ENCODE data around the gene AKTIP. TPM values are rescaled to one million over a fixed set of nuclear protein-coding genes. Genes with fewer than 3 reads are reported as not detected.

The AKTIP gene
- total RNA-seq, 4 donors from 2014 or later, result 34.3 to 46.8 (median 39.4) TPM

DNA sequence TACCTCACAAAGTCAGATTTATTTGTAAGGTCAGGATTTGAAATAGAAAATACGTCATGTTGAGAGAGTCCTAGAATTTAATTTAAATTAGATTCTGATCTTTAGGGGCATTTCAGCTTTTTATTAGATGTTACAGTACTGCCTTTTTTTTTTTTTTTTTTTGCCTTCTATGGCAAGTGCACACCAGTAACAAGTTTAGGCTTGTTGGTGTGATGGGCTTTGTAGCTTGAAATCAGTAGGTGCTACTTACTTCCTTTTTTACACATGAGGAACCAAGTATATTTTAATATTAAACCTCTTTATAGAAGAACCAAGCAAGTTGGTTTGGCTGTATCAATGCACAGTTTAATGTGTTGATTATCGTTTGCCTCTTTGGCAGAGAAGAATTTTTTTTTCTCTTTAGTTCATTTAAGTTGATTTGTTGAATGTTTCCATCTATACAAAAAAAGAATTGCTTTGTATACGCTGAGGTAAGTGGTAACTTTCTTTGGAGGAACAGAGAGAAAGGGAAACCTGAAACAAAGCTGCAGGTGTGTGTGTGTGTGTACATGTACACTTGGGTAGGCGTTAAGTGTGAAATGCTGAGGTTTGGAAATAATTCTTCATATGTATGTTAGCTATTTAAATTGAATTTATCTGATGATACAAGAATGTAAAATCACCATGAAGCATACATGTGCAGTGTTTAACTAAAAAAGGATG is 53.0 kb downstream of the AKTIP start:
- 72 to 83% methylated on average over 4 of the region's 4 CpGs for WGBS, 2 donors
- Histone ChIP-seq H3K9me3 (no peaks in the 10 kb centered on the region), H3K4me1 (peaks cover 0 to 3% (median 0%) of the 10 kb centered on the region in 3 donors), H3K27ac (no peak overlapping the region), H3K27me3 (no peaks in the 10 kb centered on the region), H3K36me3 (peaks cover 0 to 83% (median 5%) of the 10 kb centered on the region in 3 donors), H3K4me3 (no peak overlapping the region)
- TF ChIP-seq POLR2A (IDR thresholded peaks at IDR 0.05), result no peak
- TF ChIP-seq, protein P1, sequence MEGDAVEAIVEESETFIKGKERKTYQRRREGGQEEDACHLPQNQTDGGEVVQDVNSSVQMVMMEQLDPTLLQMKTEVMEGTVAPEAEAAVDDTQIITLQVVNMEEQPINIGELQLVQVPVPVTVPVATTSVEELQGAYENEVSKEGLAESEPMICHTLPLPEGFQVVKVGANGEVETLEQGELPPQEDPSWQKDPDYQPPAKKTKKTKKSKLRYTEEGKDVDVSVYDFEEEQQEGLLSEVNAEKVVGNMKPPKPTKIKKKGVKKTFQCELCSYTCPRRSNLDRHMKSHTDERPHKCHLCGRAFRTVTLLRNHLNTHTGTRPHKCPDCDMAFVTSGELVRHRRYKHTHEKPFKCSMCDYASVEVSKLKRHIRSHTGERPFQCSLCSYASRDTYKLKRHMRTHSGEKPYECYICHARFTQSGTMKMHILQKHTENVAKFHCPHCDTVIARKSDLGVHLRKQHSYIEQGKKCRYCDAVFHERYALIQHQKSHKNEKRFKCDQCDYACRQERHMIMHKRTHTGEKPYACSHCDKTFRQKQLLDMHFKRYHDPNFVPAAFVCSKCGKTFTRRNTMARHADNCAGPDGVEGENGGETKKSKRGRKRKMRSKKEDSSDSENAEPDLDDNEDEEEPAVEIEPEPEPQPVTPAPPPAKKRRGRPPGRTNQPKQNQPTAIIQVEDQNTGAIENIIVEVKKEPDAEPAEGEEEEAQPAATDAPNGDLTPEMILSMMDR (IDR thresholded peaks at IDR 0.05), result no peak
- intact Hi-C loops (cut with DNase I), result no loop called here
- no peak for DNase-seq

GRCh38 chr16:53446090-53446489 is 56.9 kb downstream of the AKTIP start:
- Histone ChIP-seq H3K9me3 (no peaks in the 10 kb centered on the region), H3K4me1 (peaks cover 0 to 3% (median 0%) of the 10 kb centered on the region in 3 donors), H3K27ac (no peak overlapping the region), H3K4me3 (no peak overlapping the region), H3K36me3 (peaks cover 0 to 84% (median 3%) of the 10 kb centered on the region in 3 donors), H3K27me3 (no peaks in the 10 kb centered on the region)
- 29 to 92% methylated on average over 2 to 3 of the region's 3 CpGs for WGBS, 2 donors
- TF ChIP-seq POLR2A (IDR thresholded peaks at IDR 0.05), result no peak
- TF ChIP-seq, protein P1 (IDR thresholded peaks at IDR 0.05), result no peak
- no peak for DNase-seq
- intact Hi-C loops (cut with DNase I), result no loop called here

- intact Hi-C loops (cut with DNase I), result no loop called here
- no peak for TF ChIP-seq POLR2A (IDR thresholded peaks at IDR 0.05)
- TF ChIP-seq, protein P1 (IDR thresholded peaks at IDR 0.05), result no peak
- DNase-seq, result no peak
- peaks cover 0 to 88% (median 3%) of the 10 kb centered on the region in 3 donors for H3K36me3 ChIP-seq
- H3K4me1 ChIP-seq, result peaks cover 0 to 3% (median 0%) of the 10 kb centered on the region in 3 donors
- no peaks in the 10 kb centered on the region for H3K27me3 ChIP-seq
- no peaks in the 10 kb centered on the region for H3K9me3 ChIP-seq
- H3K27ac ChIP-seq, result no peak overlapping the region
- no peak overlapping the region for H3K4me3 ChIP-seq
- WGBS, 2 donors, result 94% methylated on average over 5 of the region's 5 CpGs
These were observed 57.5 kb downstream of the AKTIP start for GRCh38 chr16:53445534-53445933.

Small RNA genes within 50 kb of the gene (small RNA-seq; reads per million reads assigned to genes)
- 0 reads per million in 4 donors for gene RNU6-1153P

Other genes starting within 250 kb of the AKTIP start
- 10 to 100 TPM; 31.8 to 88.1 (median 45.3) TPM for gene RBL2, start 68.7 kb downstream of the AKTIP start, total RNA-seq
- 1 to 10 TPM; 1.2 to 3.9 (median 3.7) TPM for gene RPGRIP1L, start 200.7 kb upstream of the AKTIP start, total RNA-seq
- gene FTO, start 200.9 kb upstream of the AKTIP start, total RNA-seq, result 10 to 100 TPM; 29.0 to 64.1 (median 48.1) TPM